Sigmoid colon (tissue), 7 donors: Measurements from ENCODE around the gene UTS2. TPM values are rescaled to one million over a fixed set of nuclear protein-coding genes. Genes with fewer than 3 reads are reported as not detected.

Source experiments
- DNase-seq: peaks from one replicate; pipeline ENCODE4 v3.0.0-alpha.2; 2019
- H3K27ac ChIP-seq, 4 donors: fragments of 200-600 bp; sonication (generic); one replicate each; pipeline ENCODE4 v1.5.1; 2016 to 2019; ENCODE audit warnings: mild to moderate bottlenecking in 1 of 4
- H3K27me3 ChIP-seq, 3 donors: fragments of 200-600 bp; sonication (generic); one replicate each; pipeline ENCODE4 v1.5.1; 2019; ENCODE audit warnings: mild to moderate bottlenecking in 1 of 3
- H3K36me3 ChIP-seq, 4 donors: fragments of 200-600 bp; sonication (generic); one replicate each; pipeline ENCODE4 v1.5.1; 2016 to 2019
- H3K4me1 ChIP-seq, 4 donors: fragments of 200-600 bp; sonication (generic); one replicate each; pipeline ENCODE4 v1.5.1; 2017 to 2019
- H3K4me3 ChIP-seq, 4 donors: fragments of 200-600 bp; sonication (generic); one replicate each; pipeline ENCODE4 v1.5.1; 2017 to 2019; ENCODE audit warnings: mild to moderate bottlenecking in 2 of 4, moderate library complexity in 1 of 4
- H3K9me3 ChIP-seq, 4 donors: fragments of 200-600 bp in 3 of 4; sonication (generic) in 3 of 4; one replicate each; pipeline versions ENCODE4 v1.5.1 to v1.6.1; 2013 to 2019
- CTCF ChIP-seq, 4 experiments: fragments of 450-650 bp in 3 of 4; fragments of 200-600 bp in 1 of 4; IDR thresholded peaks; one replicate each; pipeline ENCODE4 v1.5.1; 2016 to 2019; ENCODE audit warnings: antibody characterized with exemption in 4 of 4, mild to moderate bottlenecking in 3 of 4, moderate library complexity in 2 of 4
- EP300 ChIP-seq, 4 donors: sonication (generic); formaldehyde crosslinking; IDR thresholded peaks; one replicate each; pipeline ENCODE4 v1.6.1; 2017; ENCODE audit warnings: antibody characterized with exemption in 4 of 4
- POLR2A ChIP-seq, 2 donors: fragments of 450-650 bp; IDR thresholded peaks; one replicate each; pipeline ENCODE4 v1.6.1; 2016; ENCODE audit warnings: antibody characterized with exemption in 2 of 2, mild to moderate bottlenecking in 2 of 2, moderate library complexity in 2 of 2
- POLR2AphosphoS5 ChIP-seq, 4 donors: sonication (generic); formaldehyde crosslinking; IDR thresholded peaks; one replicate each; pipeline ENCODE4 v1.6.1; 2017; ENCODE audit warnings: antibody characterized with exemption in 4 of 4
- WGBS, 2 donors: extraction: QIAGEN DNeasy Blood & Tissue Kit; methylation state at CpG; one replicate each; pipeline ENCODE4 v1.1.7; 2013; 5-methylcytosine and 5-hydroxymethylcytosine counted together
- intact Hi-C: fragments of 100-400 bp; cut with DNase I; formaldehyde crosslinking; loops from one replicate; pipeline ENCODE4 v1.15.1; 2023
- polyA plus RNA-seq, 3 donors: library from polyadenylated mRNA; stranded (reverse); fragments of 200-250 nt; gene quantifications; one replicate each; pipeline ENCODE4 v1.2.3, GENCODE V29; 2013
- total RNA-seq, 4 donors: library from RNA; depleted of rRNA; stranded (reverse); fragments of >200 nt; gene quantifications; one replicate each; pipeline ENCODE4 v1.1.0, GENCODE V29; 2016
- donor health status: healthy with polysubstance abuse.
- donor health status: Bipolar disorder and iron deficiency.
- donor health status: healthy.

UTS2 gene
- total and polyA plus RNA-seq, 7 donors, result 0.20 to 7.2 TPM; not detected in 5

- intact Hi-C loops, result no loop called here
- 8 to 20% methylated on average over 1 of the region's 1 CpG for WGBS, 2 donors
- peaks cover 21 to 95% (median 60%) of the 10 kb centered on the region in 4 donors for H3K36me3 ChIP-seq
Measured at GRCh38 chr1:7808253-7808844, 44.5 kb downstream of the UTS2 start.

GRCh38 chr1:7805460-7805859 is 47.4 kb downstream of the UTS2 start:
- intact Hi-C loops, result no loop called here
- Histone ChIP-seq H3K4me3 (no peak overlapping the region), H3K27ac (no peak overlapping the region), H3K27me3 (no peaks in the 10 kb centered on the region), H3K9me3 (no peaks in the 10 kb centered on the region), H3K4me1 (no peaks in the 10 kb centered on the region), H3K36me3 (peaks cover 32 to 95% (median 60%) of the 10 kb centered on the region in 4 donors)
- DNase-seq, result no peak
- no peak for TF ChIP-seq POLR2A (IDR thresholded peaks at IDR 0.05)
- no peak for TF ChIP-seq CTCF (IDR thresholded peaks at IDR 0.05)
- TF ChIP-seq POLR2AphosphoS5 (IDR thresholded peaks at IDR 0.05), result no peak
- no peak for TF ChIP-seq EP300 (IDR thresholded peaks at IDR 0.05)
- WGBS, 2 donors, result 93 to 94% methylated on average over 9 of the region's 9 CpGs

More at GRCh38 chr1:7808253-7808844, 44.5 kb downstream of the UTS2 start:
- TF ChIP-seq POLR2A (IDR thresholded peaks at IDR 0.05), result no peak
- TF ChIP-seq CTCF (IDR thresholded peaks at IDR 0.05), result peak in 3 of 4 experiments; percentile 17 to 41 (median 31)
- Histone ChIP-seq H3K27me3 (no peaks in the 10 kb centered on the region), H3K9me3 (peaks cover 0 to 4% (median 0%) of the 10 kb centered on the region in 4 donors), H3K27ac (no peak overlapping the region), H3K4me3 (no peak overlapping the region), H3K4me1 (no peaks in the 10 kb centered on the region)
- DNase-seq, result no peak

Other genes starting within 250 kb of the UTS2 start
- 1,000 to 10,000 TPM in 1 of 4 donors, 100 to 1,000 TPM in 1, 10 to 100 TPM in 2; 83.8 to 2,991 (median 182) TPM for gene VAMP3, start 81.8 kb downstream of the UTS2 start, total RNA-seq
- 100 to 1,000 TPM in 2 of 3 donors, 10 to 100 TPM in 1; 55.3 to 125 (median 113) TPM for gene VAMP3, start 81.8 kb downstream of the UTS2 start, polyA plus RNA-seq
- gene PER3, start 68.8 kb downstream of the UTS2 start, total RNA-seq, result 10 to 100 TPM; 36.1 to 57.1 (median 44.9) TPM
- 1 to 10 TPM; 2.1 to 5.4 (median 5.3) TPM for gene PER3, start 68.8 kb downstream of the UTS2 start, polyA plus RNA-seq
- gene TNFRSF9, start 87.8 kb upstream of the UTS2 start, total RNA-seq, result not detected
- gene TNFRSF9, start 87.8 kb upstream of the UTS2 start, polyA plus RNA-seq, result 1 to 10 TPM in 2 of 3 donors, not detected in 1; 1.2 to 1.7 TPM
- gene PARK7, start 108.6 kb upstream of the UTS2 start, total RNA-seq, result 100 to 1,000 TPM; 176 to 252 (median 222) TPM
- 100 to 1,000 TPM; 243 to 270 (median 243) TPM for gene PARK7, start 108.6 kb upstream of the UTS2 start, polyA plus RNA-seq
- gene ERRFI1, start 173.2 kb upstream of the UTS2 start, total RNA-seq, result 100 to 1,000 TPM in 2 of 4 donors, 10 to 100 TPM in 2; 81.1 to 131 (median 101) TPM
- 10 to 100 TPM; 28.4 to 45.3 (median 28.8) TPM for gene ERRFI1, start 173.2 kb upstream of the UTS2 start, polyA plus RNA-seq